ENCODE data around the gene PYDC2.

- TF ChIP-seq POLR2A (IDR thresholded peaks at IDR 0.05) (no peak), CTCF (IDR thresholded peaks at IDR 0.05) (no peak)
Measured at GRCh38 chr3:191455257-191455952, 5.6 kb upstream of the PYDC2 start.

All from tibial nerve (tissue), 3 donors.